Stimulated activated CD4-positive, alpha-beta T cell treated with anti-CD3 and anti-CD28 coated beads, Interleukin-15, amount 100 ng/mL, for 1 hour (primary cell): Measurements from ENCODE around the gene GSTM3.
A peak's percentile ranks its signal among the peaks of the same experiment; 100 is the strongest.
"Not testable (repeated sequence)": the region's sequence is repeated elsewhere in the genome, so short reads cannot be mapped to it uniquely, and the experiment has no call there.

Source experiments
- DNase-seq, 2 donors: peaks; one replicate each; pipeline ENCODE4 v3.0.0-alpha.2; 2020; ENCODE audit warnings: low read depth in 1 of 2, low spot score in 1 of 2

Gene GSTM3

GRCh38 chr1:109762821-109763645 is 22.2 kb upstream of the GSTM3 start:
- DNase-seq = no peak

- no peak for DNase-seq
These were observed 21.3 kb upstream of the GSTM3 start for GRCh38 chr1:109762039-109762585.

- no peak for DNase-seq
These were observed 20.6 kb upstream of the GSTM3 start for GRCh38 chr1:109761227-109762038.

- no peak for DNase-seq
These were observed 19.9 kb upstream of the GSTM3 start for GRCh38 chr1:109760581-109761226.

GRCh38 chr1:109759513-109760334 is 18.9 kb upstream of the GSTM3 start:
- no peak for DNase-seq

- DNase-seq = no peak
These were observed 17.3 kb upstream of the GSTM3 start for GRCh38 chr1:109757936-109758786.

GRCh38 chr1:109756848-109757521 is 16.1 kb upstream of the GSTM3 start:
- no peak for DNase-seq

GRCh38 chr1:109756325-109756724 is 15.5 kb upstream of the GSTM3 start:
- DNase-seq = not testable (repeated sequence)

- DNase-seq = no peak
These were observed 13.9 kb upstream of the GSTM3 start for GRCh38 chr1:109754738-109755137.

GRCh38 chr1:109751531-109752260 is 10.9 kb upstream of the GSTM3 start:
- no peak for DNase-seq

GRCh38 chr1:109750920-109751319 is 10.1 kb upstream of the GSTM3 start:
- no peak for DNase-seq

- DNase-seq = no peak
These were observed 9.5 kb upstream of the GSTM3 start for GRCh38 chr1:109750241-109750882.

GRCh38 chr1:109749221-109749620 is 8.4 kb upstream of the GSTM3 start:
- no peak for DNase-seq

GRCh38 chr1:109748311-109748710 is 7.5 kb upstream of the GSTM3 start:
- DNase-seq = not testable (repeated sequence)

- DNase-seq = peak; percentile 69 to 75
These were observed 862 bp downstream of the GSTM3 start for GRCh38 chr1:109739738-109740614.

GRCh38 chr1:109733236-109733870 is 7.5 kb downstream of the GSTM3 start:
- DNase-seq = no peak
